Naive B cell (primary cell): ENCODE data around the gene LRRK1. TPM values are rescaled to one million over a fixed set of nuclear protein-coding genes. Genes with fewer than 3 reads are reported as not detected.

ENCODE experiments used
- ATAC-seq, 2 donors: fragments of 150-1000 bp; cut with Tn5 transposase; 2 replicates each; pipeline ENCODE4 v1.10.0; 2021; ENCODE audit warnings: low read depth in 2 of 2, mild to moderate bottlenecking in 2 of 2, moderate library complexity in 2 of 2
- DNase-seq: peaks from one replicate; pipeline ENCODE4 v3.0.0; 2022
- H3K27ac Mint-ChIP-seq, 6 donors: one replicate each; pipeline ENCODE4 v1.8.0; 2020 to 2022; ENCODE audit warnings: mild to moderate bottlenecking in 6 of 6, mixed read lengths in 6 of 6, moderate library complexity in 5 of 6, inconsistent platforms in 2 of 6
- H3K27me3 Mint-ChIP-seq, 3 donors: one replicate each; pipeline ENCODE4 v1.8.0; 2021 to 2022; ENCODE audit warnings: mixed read lengths in 3 of 3, mild to moderate bottlenecking in 1 of 3
- H3K36me3 Mint-ChIP-seq, 2 donors: one replicate each; pipeline ENCODE4 v1.8.0; 2020 to 2022; ENCODE audit warnings: mixed read lengths in 2 of 2, inconsistent platforms in 1 of 2, mild to moderate bottlenecking in 1 of 2
- H3K4me1 Mint-ChIP-seq, 3 donors: one replicate each; pipeline ENCODE4 v1.8.0; 2020 to 2022; ENCODE audit warnings: mixed read lengths in 3 of 3, inconsistent platforms in 1 of 3, mild to moderate bottlenecking in 1 of 3, moderate library complexity in 1 of 3
- H3K4me3 Mint-ChIP-seq, 8 donors: one replicate each; pipeline ENCODE4 v1.8.0; 2020 to 2022; ENCODE audit warnings: mild to moderate bottlenecking in 8 of 8, mixed read lengths in 8 of 8, moderate library complexity in 8 of 8, inconsistent platforms in 2 of 8
- H3K9me3 Mint-ChIP-seq, 7 donors: one replicate each; pipeline ENCODE4 v1.8.0; 2020 to 2022; ENCODE audit warnings: mixed read lengths in 7 of 7, mild to moderate bottlenecking in 5 of 7, inconsistent platforms in 2 of 7, moderate library complexity in 1 of 7
- polyA plus RNA-seq, 6 donors: library from polyadenylated mRNA; unstranded; fragments of 300-500 nt; fragmentation: Illumina TruSeq; gene quantifications; one replicate each; pipeline ENCODE4 v1.2.3, GENCODE V29; 2021; ENCODE audit warnings: low read depth in 6 of 6

Gene LRRK1
- polyA plus RNA-seq, 6 donors from 2014 or later, result 3.4 to 10.3 (median 6.0) TPM

- peaks cover 5 to 14% (median 9%) of the 10 kb centered on the region in 3 donors for H3K4me1 Mint-ChIP-seq
- no peaks in the 10 kb centered on the region for H3K36me3 Mint-ChIP-seq
- DNase-seq (no peak), ATAC-seq (no peak)
- H3K27ac Mint-ChIP-seq, result peak overlapping the region in 2 of 6 donors; percentile 42 to 80
- no peaks in the 10 kb centered on the region for H3K9me3 Mint-ChIP-seq
- H3K4me3 Mint-ChIP-seq, result peak overlapping the region in 2 of 8 donors; percentile 19 to 65
- peaks cover 0 to 26% (median 7%) of the 10 kb centered on the region in 3 donors for H3K27me3 Mint-ChIP-seq
These were observed 196.9 kb downstream of the LRRK1 start for GRCh38 chr15:101115786-101116680.

- Mint-ChIP-seq H3K27me3 (peaks cover 0 to 26% (median 7%) of the 10 kb centered on the region in 3 donors), H3K27ac (no peak overlapping the region)
These were observed 197.5 kb downstream of the LRRK1 start for GRCh38 chr15:101116681-101116976.

GRCh38 chr15:101118116-101118515, 199.0 kb downstream of the LRRK1 start:
- peaks cover 14 to 25% (median 21%) of the 10 kb centered on the region in 3 donors for H3K4me1 Mint-ChIP-seq
- ATAC-seq, result no peak
- peaks cover 0 to 26% (median 7%) of the 10 kb centered on the region in 3 donors for H3K27me3 Mint-ChIP-seq
- no peaks in the 10 kb centered on the region for H3K36me3 Mint-ChIP-seq
- H3K9me3 Mint-ChIP-seq, result no peaks in the 10 kb centered on the region
- H3K4me3 Mint-ChIP-seq, result no peak overlapping the region
- H3K27ac Mint-ChIP-seq, result no peak overlapping the region
- no peak for DNase-seq

More at GRCh38 chr15:101116681-101116976, 197.5 kb downstream of the LRRK1 start:
- H3K4me1 Mint-ChIP-seq, result peaks cover 6 to 16% (median 13%) of the 10 kb centered on the region in 3 donors
- ATAC-seq (no peak), DNase-seq (no peak)
- H3K9me3 Mint-ChIP-seq, result no peaks in the 10 kb centered on the region
- H3K36me3 Mint-ChIP-seq, result no peaks in the 10 kb centered on the region
- peak overlapping the region in 1 of 8 donors; percentile 65 for H3K4me3 Mint-ChIP-seq

GRCh38 chr15:101118615-101119014, 199.5 kb downstream of the LRRK1 start:
- H3K9me3 Mint-ChIP-seq, result no peaks in the 10 kb centered on the region
- H3K27me3 Mint-ChIP-seq, result peaks cover 0 to 26% (median 7%) of the 10 kb centered on the region in 3 donors
- no peak overlapping the region for H3K27ac Mint-ChIP-seq

GRCh38 chr15:101119181-101119580, 200.0 kb downstream of the LRRK1 start:
- ATAC-seq (no peak), DNase-seq (no peak)
- Mint-ChIP-seq H3K9me3 (no peaks in the 10 kb centered on the region), H3K36me3 (no peaks in the 10 kb centered on the region), H3K4me1 (peaks cover 24 to 35% (median 32%) of the 10 kb centered on the region in 3 donors), H3K27ac (peak overlapping the region in 3 of 6 donors; percentile 34 to 71 (median 42)), H3K4me3 (peak overlapping the region in 1 of 8 donors; percentile 10), H3K27me3 (peaks cover 0 to 21% (median 2%) of the 10 kb centered on the region in 3 donors)

More at GRCh38 chr15:101118615-101119014, 199.5 kb downstream of the LRRK1 start:
- no peak overlapping the region for H3K4me3 Mint-ChIP-seq
- ATAC-seq (no peak), DNase-seq (no peak)
- H3K4me1 Mint-ChIP-seq, result peaks cover 19 to 30% (median 26%) of the 10 kb centered on the region in 3 donors
- H3K36me3 Mint-ChIP-seq, result no peaks in the 10 kb centered on the region

Other genes with a start within 250 kb of the LRRK1 start
- gene ALDH1A3, start 39.5 kb upstream of the LRRK1 start, polyA plus RNA-seq, result not detected